NCI-H1417 treated with DMSO at 0.1 percent for 48 hours (cell line): Measurements from ENCODE around the gene LAMA5.
A peak's percentile ranks its signal among the peaks of the same experiment; 100 is the strongest.

ENCODE experiments used
- DNase-seq: peaks from one replicate; lab custom pipeline; 2025; lab: John Stamatoyannopoulos, UW

The LAMA5 gene, protein sequence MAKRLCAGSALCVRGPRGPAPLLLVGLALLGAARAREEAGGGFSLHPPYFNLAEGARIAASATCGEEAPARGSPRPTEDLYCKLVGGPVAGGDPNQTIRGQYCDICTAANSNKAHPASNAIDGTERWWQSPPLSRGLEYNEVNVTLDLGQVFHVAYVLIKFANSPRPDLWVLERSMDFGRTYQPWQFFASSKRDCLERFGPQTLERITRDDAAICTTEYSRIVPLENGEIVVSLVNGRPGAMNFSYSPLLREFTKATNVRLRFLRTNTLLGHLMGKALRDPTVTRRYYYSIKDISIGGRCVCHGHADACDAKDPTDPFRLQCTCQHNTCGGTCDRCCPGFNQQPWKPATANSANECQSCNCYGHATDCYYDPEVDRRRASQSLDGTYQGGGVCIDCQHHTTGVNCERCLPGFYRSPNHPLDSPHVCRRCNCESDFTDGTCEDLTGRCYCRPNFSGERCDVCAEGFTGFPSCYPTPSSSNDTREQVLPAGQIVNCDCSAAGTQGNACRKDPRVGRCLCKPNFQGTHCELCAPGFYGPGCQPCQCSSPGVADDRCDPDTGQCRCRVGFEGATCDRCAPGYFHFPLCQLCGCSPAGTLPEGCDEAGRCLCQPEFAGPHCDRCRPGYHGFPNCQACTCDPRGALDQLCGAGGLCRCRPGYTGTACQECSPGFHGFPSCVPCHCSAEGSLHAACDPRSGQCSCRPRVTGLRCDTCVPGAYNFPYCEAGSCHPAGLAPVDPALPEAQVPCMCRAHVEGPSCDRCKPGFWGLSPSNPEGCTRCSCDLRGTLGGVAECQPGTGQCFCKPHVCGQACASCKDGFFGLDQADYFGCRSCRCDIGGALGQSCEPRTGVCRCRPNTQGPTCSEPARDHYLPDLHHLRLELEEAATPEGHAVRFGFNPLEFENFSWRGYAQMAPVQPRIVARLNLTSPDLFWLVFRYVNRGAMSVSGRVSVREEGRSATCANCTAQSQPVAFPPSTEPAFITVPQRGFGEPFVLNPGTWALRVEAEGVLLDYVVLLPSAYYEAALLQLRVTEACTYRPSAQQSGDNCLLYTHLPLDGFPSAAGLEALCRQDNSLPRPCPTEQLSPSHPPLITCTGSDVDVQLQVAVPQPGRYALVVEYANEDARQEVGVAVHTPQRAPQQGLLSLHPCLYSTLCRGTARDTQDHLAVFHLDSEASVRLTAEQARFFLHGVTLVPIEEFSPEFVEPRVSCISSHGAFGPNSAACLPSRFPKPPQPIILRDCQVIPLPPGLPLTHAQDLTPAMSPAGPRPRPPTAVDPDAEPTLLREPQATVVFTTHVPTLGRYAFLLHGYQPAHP (N-terminal part only)

DNA sequence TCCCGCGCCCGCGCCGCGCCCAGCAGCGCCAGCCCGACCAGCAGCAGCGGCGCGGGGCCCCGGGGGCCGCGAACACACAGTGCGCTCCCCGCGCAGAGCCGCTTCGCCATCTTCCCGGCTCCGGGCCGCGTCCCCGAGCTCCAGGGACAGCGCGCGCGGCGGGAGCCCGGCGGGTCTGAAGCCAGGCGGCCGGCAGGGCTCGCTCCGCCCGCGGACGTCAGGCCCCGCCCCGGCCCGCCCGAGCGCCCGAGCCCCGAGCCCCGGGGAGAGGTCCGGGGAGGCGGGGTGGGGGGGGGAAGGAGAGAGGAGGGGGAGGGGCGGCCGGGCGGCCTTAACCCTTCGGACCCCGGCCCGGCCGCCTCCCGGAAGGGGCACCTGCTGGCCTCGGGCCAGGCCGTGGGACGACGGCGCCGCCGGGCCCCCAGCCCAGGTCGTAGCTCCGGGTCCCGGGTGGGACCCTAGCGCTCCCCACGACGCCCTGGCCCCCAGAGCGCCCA, at the start of gene LAMA5:
Gene LAMA5 (minus strand): TSS at position 177 of the 497 bp plus-strand sequence. CDS start 67 bp downstream, at position 110.
- no peak for DNase-seq

DNA sequence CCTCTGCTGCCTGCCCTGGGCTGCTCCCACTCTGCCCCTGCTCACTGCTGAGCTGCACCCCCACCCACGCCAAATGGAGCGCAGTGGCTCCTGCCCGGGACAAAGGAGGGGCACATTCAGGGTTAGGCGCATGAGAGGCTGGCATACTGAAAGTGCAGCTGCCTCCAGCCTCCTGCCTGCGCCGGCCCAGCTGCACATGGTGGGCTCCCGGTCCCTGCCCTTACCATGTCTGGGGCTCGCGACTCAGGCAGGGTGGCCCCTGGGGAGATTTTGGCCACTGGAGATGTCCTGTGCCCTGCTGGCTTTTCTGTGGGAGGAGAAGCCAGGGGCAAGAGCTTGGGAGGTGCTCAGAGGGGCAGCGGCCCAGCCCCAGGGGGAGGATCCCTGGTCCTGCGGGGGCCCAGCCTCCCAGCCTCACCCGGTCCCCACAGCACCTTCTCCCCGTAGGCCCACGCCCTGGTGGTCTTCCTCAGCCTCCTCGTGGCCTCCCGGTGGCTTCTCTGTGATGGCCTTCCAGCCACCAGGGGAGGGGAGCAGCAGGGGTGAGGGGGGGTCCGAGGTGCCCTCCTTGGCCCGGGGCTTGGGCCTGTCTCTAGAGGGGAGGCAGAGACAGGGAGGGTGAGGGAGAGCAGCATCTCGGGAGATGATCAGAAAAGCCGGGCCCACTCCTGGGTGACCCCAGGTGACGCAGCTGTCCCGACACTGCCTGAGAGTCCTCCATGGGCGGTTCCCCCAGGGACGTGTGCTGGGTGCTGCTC, 48.4 kb upstream of the LAMA5 start:
- no peak for DNase-seq

DNA sequence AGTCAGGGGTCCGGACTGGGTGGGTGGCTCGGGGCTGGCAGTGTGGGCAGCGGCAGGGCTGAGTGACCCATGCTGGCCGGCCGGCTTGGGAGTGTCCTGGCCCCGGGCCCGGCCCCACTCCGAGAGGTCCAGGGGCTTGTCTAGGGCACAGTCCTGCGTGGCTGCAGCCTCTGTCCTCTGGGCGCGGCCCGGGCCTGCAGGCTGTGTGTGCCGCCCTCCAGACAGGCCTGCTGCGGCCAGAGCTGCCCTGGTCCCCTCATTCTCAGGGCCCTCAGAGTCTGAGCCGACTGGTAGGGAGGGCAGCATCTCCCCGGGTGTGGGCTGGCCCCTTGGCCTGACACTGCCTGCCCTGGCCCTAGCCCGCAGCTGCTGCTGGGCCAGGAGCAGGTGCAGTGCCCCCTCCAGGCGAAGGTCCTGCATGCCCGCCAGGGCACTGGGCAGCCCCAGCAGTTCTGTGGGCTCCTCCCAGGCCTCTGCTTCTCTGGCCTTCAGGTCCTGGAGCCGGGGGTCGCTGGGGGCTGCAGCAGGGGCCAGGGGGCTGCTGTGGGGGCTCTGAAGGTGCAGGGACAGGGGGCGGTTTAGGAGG, 46.9 kb upstream of the LAMA5 start:
- DNase-seq, result no peak

DNA sequence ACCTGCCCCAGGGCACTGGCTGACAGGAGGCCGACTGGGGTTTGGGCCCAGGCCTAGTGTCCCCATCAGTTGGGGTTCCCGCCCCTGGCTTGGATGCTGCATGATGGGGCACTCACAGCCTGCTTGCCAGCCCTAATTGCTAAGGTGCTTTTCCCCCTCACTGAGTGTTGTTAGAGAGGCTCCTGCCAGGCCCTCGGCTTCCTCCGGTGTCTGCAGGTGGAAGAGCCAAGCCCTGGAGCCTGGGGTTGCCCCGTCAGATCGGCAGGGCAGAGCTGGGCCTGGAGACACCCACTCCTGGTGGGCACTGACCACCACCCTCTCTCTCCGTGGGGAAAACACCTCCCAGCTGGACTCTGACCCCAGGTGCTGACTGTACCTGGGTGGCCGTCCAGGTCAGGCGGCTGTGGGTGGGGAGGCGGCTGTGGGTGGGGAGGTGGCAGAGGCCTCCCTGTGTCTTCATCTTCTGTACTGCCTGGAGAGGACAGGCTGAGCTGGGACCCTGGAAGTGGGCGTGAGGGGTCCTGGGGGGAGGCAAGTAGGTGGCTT, 46.0 kb upstream of the LAMA5 start:
- DNase-seq, result no peak

DNA sequence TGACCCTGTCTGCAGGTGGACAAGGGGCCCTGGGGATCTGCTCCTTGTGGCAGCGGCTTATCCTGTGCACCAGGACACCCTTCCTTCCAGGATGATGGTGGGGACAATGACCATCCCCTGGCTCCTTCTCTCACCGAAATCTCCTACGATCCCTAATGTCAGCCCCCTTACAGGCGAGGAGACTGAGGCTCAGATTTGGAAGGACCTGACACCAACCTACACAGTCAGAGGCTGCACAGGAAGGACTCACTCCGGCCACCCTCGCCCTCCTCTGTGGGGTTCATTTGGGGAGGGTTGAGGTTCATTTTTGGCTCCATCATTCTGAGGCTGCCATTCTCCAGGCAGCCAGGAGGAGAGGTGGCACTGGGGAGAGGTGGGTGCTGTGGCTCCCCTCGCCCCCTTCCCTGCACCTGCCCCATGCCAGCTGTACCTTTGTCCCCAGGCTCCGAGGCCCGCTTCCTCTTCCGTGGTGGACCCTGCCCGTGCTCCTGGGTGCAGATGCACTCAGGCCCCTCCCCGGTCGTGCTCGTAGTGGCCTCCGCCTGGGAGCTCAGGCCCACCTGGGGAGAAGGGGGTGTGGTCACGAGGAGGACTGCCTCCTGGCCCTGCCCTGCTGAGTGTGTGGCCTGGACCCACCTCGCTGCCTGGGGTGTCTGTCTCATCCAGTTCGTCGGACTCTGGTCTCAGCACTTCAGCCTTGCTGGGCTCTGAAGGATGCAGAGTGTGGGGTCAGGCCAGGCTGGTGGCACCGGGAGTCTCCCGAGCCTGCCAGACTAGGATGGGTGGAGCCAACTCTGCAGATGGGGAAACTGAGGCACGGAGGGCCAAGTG, 45.3 kb upstream of the LAMA5 start:
- no peak for DNase-seq

DNA sequence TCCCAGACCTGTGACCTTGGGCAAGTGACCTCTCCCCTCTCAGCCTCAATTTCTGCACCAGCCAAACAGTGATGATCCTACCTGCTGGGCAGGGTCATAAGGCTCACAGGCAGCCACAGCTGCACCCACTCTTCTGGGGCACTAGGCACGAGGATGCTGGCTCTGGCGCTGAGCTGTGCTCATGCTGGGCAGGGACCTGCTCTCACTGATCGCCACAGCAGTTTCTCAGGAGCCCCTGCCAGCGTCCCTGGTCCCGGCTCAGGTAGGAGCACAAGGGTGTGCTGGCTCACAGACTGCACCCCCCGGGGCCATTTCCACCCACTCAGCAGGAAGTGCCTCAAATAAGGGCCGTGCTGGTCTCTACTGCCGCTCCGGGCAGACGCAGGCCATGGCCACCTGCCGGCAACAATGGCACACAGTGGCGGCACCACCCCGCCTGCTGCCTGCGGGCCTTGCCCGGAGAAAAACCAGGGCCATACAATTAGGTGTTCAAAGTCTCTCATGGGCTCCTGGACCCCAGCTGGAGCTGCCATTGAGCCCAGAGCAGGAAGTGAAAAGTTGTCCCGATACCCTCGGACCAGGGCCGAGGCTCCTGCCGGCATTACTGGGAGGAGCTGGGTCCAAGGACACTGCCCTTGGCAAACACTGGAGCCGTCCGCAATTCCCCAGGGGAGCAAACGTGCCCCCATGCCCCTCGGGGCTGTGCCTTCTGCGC, 44.5 kb upstream of the LAMA5 start:
- DNase-seq, result no peak

DNA sequence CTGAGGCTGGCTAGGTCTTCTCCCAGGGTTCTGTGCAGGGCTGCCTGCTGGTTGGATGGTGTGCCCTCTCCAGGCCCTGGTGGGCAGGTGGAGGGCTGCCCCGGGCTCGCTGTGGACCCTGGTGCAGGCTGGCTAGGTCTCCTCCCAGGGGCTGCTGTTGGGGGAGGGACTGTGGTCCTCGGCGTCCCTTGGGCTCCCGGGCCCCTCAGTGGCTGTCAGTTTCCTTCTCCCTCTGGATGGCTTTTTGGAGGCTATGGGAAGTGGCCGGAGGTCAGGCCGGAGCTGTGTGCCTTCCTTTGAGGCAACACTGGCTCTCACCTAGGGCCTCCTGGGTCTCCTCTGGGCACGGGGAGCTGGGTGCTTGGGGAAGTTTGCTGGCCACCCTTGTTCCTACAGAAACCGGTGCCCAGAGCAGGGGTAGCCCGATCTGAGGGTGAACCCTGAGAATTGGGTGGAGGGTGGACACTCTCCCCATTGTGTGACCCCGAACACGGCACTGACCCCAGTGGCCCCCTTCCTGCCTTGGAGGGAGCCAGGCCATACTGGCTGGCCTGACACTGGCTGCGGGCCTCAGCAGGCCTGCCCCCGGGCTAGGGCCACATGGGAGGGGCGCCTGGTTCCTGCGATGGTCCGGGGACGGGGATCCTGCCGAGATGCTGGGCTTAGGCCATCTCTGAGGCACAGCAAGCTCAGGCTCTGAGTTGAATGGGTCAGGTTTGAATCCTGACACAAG, 43.8 kb upstream of the LAMA5 start:
- DNase-seq, result no peak

DNA sequence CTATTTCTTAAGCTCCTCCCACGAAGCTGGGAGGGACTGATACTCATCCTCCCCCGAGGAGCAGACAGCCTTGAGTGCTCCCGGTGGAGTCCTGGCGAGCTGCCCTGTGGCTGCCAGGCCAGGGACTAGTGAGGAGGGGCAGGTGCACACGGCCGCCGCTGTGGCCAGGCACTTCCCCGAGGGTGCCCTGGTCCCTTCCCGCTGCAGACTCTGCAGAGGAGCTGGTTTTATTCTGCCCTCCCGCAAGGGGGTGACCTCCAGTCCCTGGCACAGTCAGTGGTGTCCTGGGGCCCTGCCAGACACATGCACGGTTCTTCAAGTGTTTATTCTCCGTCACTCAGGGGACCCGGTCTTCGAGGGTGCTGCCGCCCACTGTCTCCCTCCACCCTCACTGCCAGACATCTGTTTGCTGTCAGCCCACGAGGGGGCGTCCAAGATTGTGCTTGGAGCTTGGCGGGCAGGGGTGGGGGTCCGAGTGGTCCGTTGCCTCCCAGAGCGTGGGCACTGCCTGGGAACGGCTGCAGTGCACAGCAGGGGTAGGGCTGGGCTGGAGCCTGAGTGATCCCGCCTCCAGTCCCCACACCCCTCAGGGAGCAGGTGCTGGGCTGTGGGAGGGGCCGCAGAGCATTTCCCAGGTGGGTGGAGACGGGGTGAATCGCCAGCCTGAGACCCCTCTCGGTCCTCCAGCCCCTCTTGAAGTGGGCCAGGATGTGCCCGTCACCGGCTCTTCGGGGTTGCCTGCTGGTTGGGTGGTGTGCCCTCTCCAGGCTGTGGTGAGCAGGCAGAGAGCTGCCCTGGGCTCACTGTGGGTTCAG, 43.0 kb upstream of the LAMA5 start:
- DNase-seq, result peak; percentile 46

DNA sequence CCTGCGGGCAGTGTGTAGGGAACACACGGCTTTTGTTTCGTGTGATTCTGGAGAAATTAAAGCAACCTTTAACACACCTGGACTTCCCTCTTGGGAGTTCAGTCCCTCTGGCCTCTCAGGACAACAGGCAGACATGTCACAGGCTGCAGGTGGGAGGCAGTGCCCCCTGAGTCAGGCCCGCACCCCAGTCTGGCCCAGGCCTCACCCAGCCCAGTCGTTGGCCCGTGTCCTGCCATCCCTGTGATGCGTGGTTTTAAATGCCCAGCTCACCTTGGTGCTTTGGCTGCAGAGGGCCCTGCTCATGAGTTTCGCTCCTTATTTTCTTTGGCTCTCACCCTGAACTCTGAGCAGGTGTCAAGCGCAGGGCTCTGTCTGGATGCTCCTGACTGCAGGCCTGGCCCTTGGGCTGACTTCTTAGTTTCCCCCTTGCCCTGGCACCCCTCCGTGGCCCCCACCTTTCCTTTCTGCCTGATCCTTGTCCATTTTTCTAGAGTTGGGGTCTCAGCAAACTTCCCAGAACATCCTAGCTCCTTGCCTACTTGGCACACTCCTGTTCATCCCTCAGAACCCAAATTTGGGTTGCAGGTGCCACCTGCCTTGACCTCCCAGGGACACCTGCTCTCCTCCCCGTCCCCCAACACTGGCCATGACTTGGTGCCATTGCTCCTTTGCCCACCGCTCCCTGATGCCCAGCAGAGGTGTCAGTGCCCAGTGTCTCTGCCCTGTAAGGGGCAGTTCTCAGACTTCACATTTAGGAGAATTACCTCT, 42.2 kb upstream of the LAMA5 start:
- no peak for DNase-seq

DNA sequence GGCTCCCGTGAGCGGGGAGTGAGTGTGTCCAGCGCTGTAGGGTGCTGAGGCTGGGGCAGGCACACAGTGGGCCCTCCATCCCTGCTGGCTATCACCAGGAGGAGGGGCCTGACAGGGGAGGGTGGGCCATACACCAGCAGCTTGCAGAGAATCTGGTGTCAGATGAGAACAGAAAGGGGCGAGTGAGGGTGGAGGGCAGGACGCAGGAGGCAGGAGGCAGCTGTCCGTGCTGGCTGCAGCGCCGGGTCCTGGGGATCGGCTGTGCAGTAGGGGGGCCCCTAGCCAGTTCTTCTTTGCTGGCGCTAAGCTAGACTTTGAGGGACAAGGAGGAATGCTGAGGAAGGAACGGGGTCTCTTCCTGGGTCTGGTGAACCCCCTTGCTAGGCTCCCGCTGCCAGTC, 41.5 kb upstream of the LAMA5 start:
- no peak for DNase-seq

DNA sequence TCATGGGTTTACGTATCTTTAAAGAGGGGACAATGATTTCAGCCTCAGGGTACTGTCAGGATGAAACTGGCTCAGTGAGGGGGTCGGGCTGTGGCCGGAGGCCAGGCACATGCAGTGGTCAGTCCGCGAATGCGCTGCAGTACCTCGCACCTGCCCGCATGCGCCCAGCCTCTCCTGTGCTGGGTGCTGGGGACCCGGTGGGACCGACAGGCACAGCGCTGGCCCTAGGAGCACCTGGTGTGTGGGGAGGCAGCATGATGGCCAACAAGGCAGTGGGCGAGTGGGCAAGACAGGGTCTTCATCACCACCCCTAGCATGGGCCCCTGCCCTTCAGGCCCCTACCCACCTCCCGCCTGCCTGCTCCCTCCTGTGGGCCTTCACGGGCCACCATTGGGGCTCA, 40.9 kb upstream of the LAMA5 start:
- DNase-seq, result no peak

DNA sequence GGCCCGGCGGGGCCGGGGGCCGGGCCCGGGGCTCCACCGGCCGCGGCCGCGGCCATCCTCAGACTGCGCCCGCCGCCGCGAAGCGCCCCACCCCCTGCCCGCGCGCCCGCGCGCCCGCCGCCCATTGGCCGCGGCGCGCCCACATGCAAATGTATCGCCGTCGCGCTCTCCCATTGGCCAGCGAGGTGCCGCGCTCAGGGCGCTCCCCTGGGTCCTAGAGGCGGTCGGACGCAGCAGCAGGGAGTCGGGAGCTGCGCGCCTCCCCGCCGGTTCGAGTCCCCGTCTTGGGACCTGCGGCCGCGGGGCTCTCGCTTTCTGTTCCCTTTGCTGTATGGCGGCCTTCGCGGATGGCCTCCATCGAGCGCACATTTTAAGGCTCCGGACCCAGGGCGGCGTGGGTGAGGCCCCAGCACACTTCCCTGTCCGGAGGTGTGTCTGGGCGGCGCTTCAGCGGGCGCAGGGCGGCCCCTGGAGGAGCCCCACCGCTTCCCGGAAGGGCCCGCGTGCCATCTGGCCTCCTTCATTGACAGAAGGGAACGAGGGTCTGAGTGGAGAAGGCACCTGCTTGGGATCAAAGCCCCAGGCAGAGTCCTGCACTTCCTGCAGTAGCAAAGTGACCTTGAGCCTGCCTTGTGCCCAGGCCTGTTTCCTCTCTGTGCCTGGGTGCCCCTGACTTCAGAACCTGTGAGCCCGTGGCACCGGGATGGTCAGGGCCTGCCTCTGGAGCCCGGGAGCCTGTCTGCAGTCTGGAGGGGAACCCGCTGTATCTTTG, 40.3 kb upstream of the LAMA5 start, which contains the start of gene CABLES2:
Gene CABLES2 (minus strand): TSS at position 65 of the 772 bp plus-strand sequence. CDS start 9 bp downstream, at position 56.
- DNase-seq, result peak; percentile 50

DNA sequence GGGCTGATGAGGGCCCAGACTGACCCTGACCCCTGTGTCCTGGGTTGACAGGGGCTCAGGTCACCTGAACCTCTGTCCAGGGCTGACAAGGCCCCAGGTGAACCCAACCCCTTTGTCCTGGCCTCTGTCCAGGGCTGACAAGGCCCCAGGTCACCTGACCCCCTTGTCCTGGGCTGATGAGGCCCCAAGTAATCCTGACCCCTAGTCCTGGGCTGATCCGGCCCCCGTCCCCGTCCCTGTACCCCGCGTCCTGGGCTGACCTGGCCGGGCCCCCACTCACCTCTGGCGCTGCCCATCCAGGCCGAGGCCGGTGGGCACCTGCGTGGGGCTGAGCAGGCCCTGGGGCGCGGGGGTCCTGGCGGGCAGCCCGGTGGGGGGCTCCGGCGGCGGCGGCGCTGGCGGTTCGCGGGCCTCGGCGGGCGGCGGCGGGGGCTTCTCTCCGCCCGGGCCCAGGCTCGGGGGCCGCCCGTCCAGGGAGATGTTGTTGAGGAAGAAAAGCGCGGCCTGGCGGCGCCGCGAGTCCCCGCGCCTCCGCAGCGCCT, 39.6 kb upstream of the LAMA5 start:
- no peak for DNase-seq

DNA sequence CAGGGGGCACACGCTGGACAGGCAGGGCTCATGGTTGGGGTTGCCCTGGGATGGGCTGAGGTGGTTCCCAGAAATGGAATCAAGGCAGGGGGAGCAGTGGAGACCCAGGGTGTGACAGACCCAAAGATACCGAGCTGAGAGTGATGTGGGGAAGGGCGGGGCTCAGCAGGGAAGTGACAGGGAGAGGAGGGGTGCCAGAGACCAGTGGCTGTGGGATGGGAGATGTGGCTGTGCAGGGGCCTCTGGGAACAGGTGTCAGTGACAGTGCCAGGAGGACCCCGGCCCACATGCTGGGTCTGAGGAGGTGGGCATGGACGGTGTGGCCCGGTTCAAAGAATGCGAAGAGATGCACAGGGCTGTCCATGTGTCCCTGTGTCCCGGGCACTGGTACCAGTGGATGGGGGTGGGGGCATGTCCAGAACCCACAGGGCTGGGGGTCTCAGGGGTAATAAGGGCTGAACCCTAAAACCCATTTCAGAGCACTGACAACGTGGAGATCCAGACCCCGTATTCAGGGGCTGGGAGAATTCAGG, 38.9 kb upstream of the LAMA5 start:
- DNase-seq, result no peak
